NCI-H2196 treated with DMSO at 0.1 percent for 48 hours (cell line): ENCODE measurements around the gene CAMTA1.

Source experiments
- DNase-seq: peaks from one replicate; lab custom pipeline; 2025; ENCODE audit not compliant: unreplicated experiment; lab: John Stamatoyannopoulos, UW

The CAMTA1 gene

GRCh38 chr1:6996866-6997265, 211.6 kb downstream of the CAMTA1 start:
- DNase-seq, result no peak

GRCh38 chr1:6998267-6998666, 213.0 kb downstream of the CAMTA1 start:
- no peak for DNase-seq

- DNase-seq, result no peak
Observed at GRCh38 chr1:6999826-7000225, 214.6 kb downstream of the CAMTA1 start.

GRCh38 chr1:7000720-7001119, 215.5 kb downstream of the CAMTA1 start:
- no peak for DNase-seq

GRCh38 chr1:7002728-7003127, 217.5 kb downstream of the CAMTA1 start:
- DNase-seq, result no peak

- no peak for DNase-seq
Observed at GRCh38 chr1:7003676-7004075, 218.4 kb downstream of the CAMTA1 start.

GRCh38 chr1:7004181-7004580, 218.9 kb downstream of the CAMTA1 start:
- no peak for DNase-seq

- no peak for DNase-seq
Observed at GRCh38 chr1:7005762-7006161, 220.5 kb downstream of the CAMTA1 start.

GRCh38 chr1:7006996-7007871, 222.0 kb downstream of the CAMTA1 start:
- DNase-seq, result no peak

GRCh38 chr1:7007902-7008301, 222.6 kb downstream of the CAMTA1 start:
- no peak for DNase-seq

GRCh38 chr1:7008331-7008730, 223.1 kb downstream of the CAMTA1 start:
- no peak for DNase-seq

- DNase-seq, result no peak
Observed at GRCh38 chr1:7008975-7009740, 223.9 kb downstream of the CAMTA1 start.

- DNase-seq, result no peak
Observed at GRCh38 chr1:7009741-7010525, 224.7 kb downstream of the CAMTA1 start.

GRCh38 chr1:7010534-7011200, 225.4 kb downstream of the CAMTA1 start:
- DNase-seq, result no peak

GRCh38 chr1:7011826-7012225, 226.6 kb downstream of the CAMTA1 start:
- no peak for DNase-seq

- DNase-seq, result no peak
Observed at GRCh38 chr1:7012461-7012924, 227.2 kb downstream of the CAMTA1 start.

- DNase-seq, result no peak
Observed at GRCh38 chr1:7013833-7014639, 228.8 kb downstream of the CAMTA1 start.

GRCh38 chr1:7014640-7014930, 229.3 kb downstream of the CAMTA1 start:
- DNase-seq, result no peak

GRCh38 chr1:7015022-7015421, 229.8 kb downstream of the CAMTA1 start:
- DNase-seq, result no peak

GRCh38 chr1:7018351-7018750, 233.1 kb downstream of the CAMTA1 start:
- DNase-seq, result no peak
